ENCODE measurements around the gene PEMT. TPM values are rescaled to one million over a fixed set of nuclear protein-coding genes. Genes with fewer than 3 reads are reported as not detected.

PEMT gene
- total and polyA plus RNA-seq, 2 donors (not counting 1 experiment from before 2014, with no cell fraction given) = 10.7 to 20.3 TPM

- WGBS (ENCODE audit: insufficient coverage) = 100% methylated on average over 4 of the region's 4 CpGs
- POLR2A ChIA-PET = no interaction called here
These were observed 131.5 kb downstream of the PEMT start for GRCh38 chr17:17460038-17460437.

GRCh38 chr17:17457680-17458079 is 133.8 kb downstream of the PEMT start:
- no CpG with 5 or more reads among the region's 2 CpGs for WGBS (ENCODE audit: insufficient coverage)
- ATAC-seq (ENCODE audit: low read depth) = no peak

More at GRCh38 chr17:17460038-17460437, 131.5 kb downstream of the PEMT start:
- CTCF ChIA-PET = no interaction called here
- no peak for ATAC-seq (ENCODE audit: low read depth)
- H3K27ac ChIP-seq (ENCODE audit: low read length in 2 of 2) = no peak overlapping the region
- no peak overlapping the region for H3K4me3 Mint-ChIP-seq
- peaks cover 0 to 8% (median 0%) of the 10 kb centered on the region in 3 donors for H3K9me3 ChIP-seq (ENCODE audit: control extremely low read depth in 1 of 3, control insufficient read depth in 2 of 3, insufficient read depth in 1 of 3, low read length in 2 of 3)
- no peak overlapping the region for H3K9ac ChIP-seq (ENCODE audit: low read length)
- no peak for TF ChIP-seq EZH2 (IDR thresholded peaks at IDR 0.05; ENCODE audit: borderline replicate concordance, insufficient read depth, low read depth, low read length, poor library complexity, severe bottlenecking)
- TF ChIP-seq CTCF (IDR thresholded peaks at IDR 0.05) = no peak
- no peaks in the 10 kb centered on the region for H3K79me2 ChIP-seq (ENCODE audit: control insufficient read depth, insufficient read depth, low read length)
- no peak overlapping the region for H3K27ac Mint-ChIP-seq
- peaks cover 16% of the 10 kb centered on the region for H3K27me3 Mint-ChIP-seq
- H3K4me1 Mint-ChIP-seq = no peaks in the 10 kb centered on the region
- no peaks in the 10 kb centered on the region for H3K36me3 ChIP-seq (replicated peaks in 1 of 2; ENCODE audit: control extremely low read depth in 1 of 2, control insufficient read depth in 1 of 2, extremely low read depth in 1 of 2, insufficient read depth in 2 of 2, low read length in 1 of 2)
- intact Hi-C loops (cut with micrococcal nuclease) = no loop called here
- H3K4me2 ChIP-seq (replicated peaks; ENCODE audit: low read depth, low read length, poor library complexity, severe bottlenecking) = no peak overlapping the region
- no peak overlapping the region for H3K4me3 ChIP-seq (ENCODE audit: control extremely low read depth in 1 of 5, extremely low read depth in 1 of 5, insufficient read depth in 1 of 5, low read depth in 2 of 5, low read length in 4 of 5)
- no peak overlapping the region for H2AFZ ChIP-seq (ENCODE audit: insufficient read depth, low read depth, low read length, poor library complexity, severe bottlenecking)
- no peak for DNase-seq
- no peaks in the 10 kb centered on the region for H3K27me3 ChIP-seq (replicated peaks in 1 of 4; ENCODE audit: control extremely low read depth in 1 of 4, control insufficient read depth in 3 of 4, insufficient read depth in 4 of 4, low read length in 3 of 4)
- H3K4me1 ChIP-seq (ENCODE audit: control insufficient read depth in 2 of 2, insufficient read depth in 2 of 2, low read length in 2 of 2) = no peaks in the 10 kb centered on the region
- no peaks in the 10 kb centered on the region for H4K20me1 ChIP-seq (ENCODE audit: control insufficient read depth, insufficient read depth, low read length, poor library complexity, severe bottlenecking)
- peaks cover 4% of the 10 kb centered on the region for H3K9me3 Mint-ChIP-seq (ENCODE audit: insufficient read depth)

More at GRCh38 chr17:17457680-17458079, 133.8 kb downstream of the PEMT start:
- peaks cover 0 to 8% (median 0%) of the 10 kb centered on the region in 3 donors for H3K9me3 ChIP-seq (ENCODE audit: control extremely low read depth in 1 of 3, control insufficient read depth in 2 of 3, insufficient read depth in 1 of 3, low read length in 2 of 3)
- H3K4me3 ChIP-seq (ENCODE audit: control extremely low read depth in 1 of 5, extremely low read depth in 1 of 5, insufficient read depth in 1 of 5, low read depth in 2 of 5, low read length in 4 of 5) = no peak overlapping the region
- TF ChIP-seq EZH2 (IDR thresholded peaks at IDR 0.05; ENCODE audit: borderline replicate concordance, insufficient read depth, low read depth, low read length, poor library complexity, severe bottlenecking) (no peak), CTCF (IDR thresholded peaks at IDR 0.05) (no peak)
- H3K4me2 ChIP-seq (replicated peaks; ENCODE audit: low read depth, low read length, poor library complexity, severe bottlenecking) = no peak overlapping the region
- intact Hi-C loops (cut with micrococcal nuclease) = no loop called here
- no peaks in the 10 kb centered on the region for H3K4me1 Mint-ChIP-seq
- no peak overlapping the region for H3K9ac ChIP-seq (ENCODE audit: low read length)
- no peaks in the 10 kb centered on the region for H4K20me1 ChIP-seq (ENCODE audit: control insufficient read depth, insufficient read depth, low read length, poor library complexity, severe bottlenecking)
- H3K4me3 Mint-ChIP-seq = no peak overlapping the region
- H3K79me2 ChIP-seq (ENCODE audit: control insufficient read depth, insufficient read depth, low read length) = no peaks in the 10 kb centered on the region
- no peak for DNase-seq
- no peaks in the 10 kb centered on the region for H3K27me3 ChIP-seq (replicated peaks in 1 of 4; ENCODE audit: control extremely low read depth in 1 of 4, control insufficient read depth in 3 of 4, insufficient read depth in 4 of 4, low read length in 3 of 4)
- H3K9me3 Mint-ChIP-seq (ENCODE audit: insufficient read depth) = peaks cover 4% of the 10 kb centered on the region
- H3K27ac ChIP-seq (ENCODE audit: low read length in 2 of 2) = no peak overlapping the region
- H3K4me1 ChIP-seq (ENCODE audit: control insufficient read depth in 2 of 2, insufficient read depth in 2 of 2, low read length in 2 of 2) = no peaks in the 10 kb centered on the region
- no peak overlapping the region for H3K27ac Mint-ChIP-seq
- peaks cover 7% of the 10 kb centered on the region for H3K27me3 Mint-ChIP-seq
- no peak overlapping the region for H2AFZ ChIP-seq (ENCODE audit: insufficient read depth, low read depth, low read length, poor library complexity, severe bottlenecking)
- H3K36me3 ChIP-seq (replicated peaks in 1 of 2; ENCODE audit: control extremely low read depth in 1 of 2, control insufficient read depth in 1 of 2, extremely low read depth in 1 of 2, insufficient read depth in 2 of 2, low read length in 1 of 2) = no peaks in the 10 kb centered on the region
- POLR2A ChIA-PET = no interaction called here
- CTCF ChIA-PET = no interaction called here
